ENCODE results near the gene CBX4.

DNA sequence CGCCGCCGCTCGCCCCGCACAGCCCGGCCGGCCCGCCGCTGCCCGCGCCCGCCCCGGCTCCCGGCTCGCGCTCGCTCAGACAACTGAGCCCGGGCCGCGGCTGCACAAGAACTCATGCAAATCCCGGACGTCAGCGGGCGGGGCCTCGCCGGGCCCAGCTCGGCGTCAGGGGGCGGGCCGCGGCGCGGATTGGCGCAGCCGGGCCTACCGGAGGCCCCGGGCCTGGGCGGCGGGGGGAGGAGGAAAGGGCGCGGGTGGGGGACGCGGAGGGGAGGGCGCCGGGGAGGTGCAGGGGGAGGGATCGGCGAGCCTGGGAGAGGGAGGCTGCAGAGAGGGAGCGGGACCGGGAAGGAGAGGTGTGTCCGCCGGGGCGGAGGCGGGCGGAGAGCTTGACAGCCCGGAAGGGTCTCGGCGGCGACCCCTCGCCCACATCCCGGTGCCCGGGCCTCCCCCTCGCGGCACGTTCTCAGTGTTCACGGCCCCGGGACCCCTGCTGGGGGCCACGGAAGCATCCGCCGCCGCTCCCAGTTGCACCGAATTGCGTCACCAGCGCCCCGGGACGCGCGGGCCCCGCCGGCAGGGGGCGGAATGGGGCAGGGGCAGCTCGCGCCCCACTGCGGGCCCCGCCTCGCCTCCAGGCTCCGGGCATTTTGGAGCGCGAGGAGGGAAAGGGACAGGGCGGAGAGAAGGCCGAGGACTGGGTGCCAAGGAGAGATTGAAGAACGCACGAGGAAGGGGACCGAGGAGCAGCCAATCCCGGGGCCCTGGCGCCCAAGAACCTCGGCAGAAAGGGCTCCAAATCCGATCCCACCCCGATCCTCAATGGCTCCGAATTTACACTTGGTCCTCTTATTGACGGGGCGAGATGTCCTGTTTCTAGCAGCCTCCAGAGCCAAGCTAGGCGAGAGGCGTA is at the start of gene CBX4:
- TF ChIP-seq, protein P1, sequence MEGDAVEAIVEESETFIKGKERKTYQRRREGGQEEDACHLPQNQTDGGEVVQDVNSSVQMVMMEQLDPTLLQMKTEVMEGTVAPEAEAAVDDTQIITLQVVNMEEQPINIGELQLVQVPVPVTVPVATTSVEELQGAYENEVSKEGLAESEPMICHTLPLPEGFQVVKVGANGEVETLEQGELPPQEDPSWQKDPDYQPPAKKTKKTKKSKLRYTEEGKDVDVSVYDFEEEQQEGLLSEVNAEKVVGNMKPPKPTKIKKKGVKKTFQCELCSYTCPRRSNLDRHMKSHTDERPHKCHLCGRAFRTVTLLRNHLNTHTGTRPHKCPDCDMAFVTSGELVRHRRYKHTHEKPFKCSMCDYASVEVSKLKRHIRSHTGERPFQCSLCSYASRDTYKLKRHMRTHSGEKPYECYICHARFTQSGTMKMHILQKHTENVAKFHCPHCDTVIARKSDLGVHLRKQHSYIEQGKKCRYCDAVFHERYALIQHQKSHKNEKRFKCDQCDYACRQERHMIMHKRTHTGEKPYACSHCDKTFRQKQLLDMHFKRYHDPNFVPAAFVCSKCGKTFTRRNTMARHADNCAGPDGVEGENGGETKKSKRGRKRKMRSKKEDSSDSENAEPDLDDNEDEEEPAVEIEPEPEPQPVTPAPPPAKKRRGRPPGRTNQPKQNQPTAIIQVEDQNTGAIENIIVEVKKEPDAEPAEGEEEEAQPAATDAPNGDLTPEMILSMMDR (IDR thresholded peaks at IDR 0.05): peak; percentile 57
- TF ChIP-seq, protein P2, sequence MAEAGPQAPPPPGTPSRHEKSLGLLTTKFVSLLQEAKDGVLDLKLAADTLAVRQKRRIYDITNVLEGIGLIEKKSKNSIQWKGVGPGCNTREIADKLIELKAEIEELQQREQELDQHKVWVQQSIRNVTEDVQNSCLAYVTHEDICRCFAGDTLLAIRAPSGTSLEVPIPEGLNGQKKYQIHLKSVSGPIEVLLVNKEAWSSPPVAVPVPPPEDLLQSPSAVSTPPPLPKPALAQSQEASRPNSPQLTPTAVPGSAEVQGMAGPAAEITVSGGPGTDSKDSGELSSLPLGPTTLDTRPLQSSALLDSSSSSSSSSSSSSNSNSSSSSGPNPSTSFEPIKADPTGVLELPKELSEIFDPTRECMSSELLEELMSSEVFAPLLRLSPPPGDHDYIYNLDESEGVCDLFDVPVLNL (CRISPR knock-in tag; IDR thresholded peaks at IDR 0.05; ENCODE audit: borderline replicate concordance, low read depth): no peak
- no peak for TF ChIP-seq JUN (CRISPR knock-in tag; IDR thresholded peaks at IDR 0.05)
- no peak for TF ChIP-seq CBFB (CRISPR knock-in tag; IDR thresholded peaks at IDR 0.05; ENCODE audit: low read depth)
- TF ChIP-seq, protein P3, sequence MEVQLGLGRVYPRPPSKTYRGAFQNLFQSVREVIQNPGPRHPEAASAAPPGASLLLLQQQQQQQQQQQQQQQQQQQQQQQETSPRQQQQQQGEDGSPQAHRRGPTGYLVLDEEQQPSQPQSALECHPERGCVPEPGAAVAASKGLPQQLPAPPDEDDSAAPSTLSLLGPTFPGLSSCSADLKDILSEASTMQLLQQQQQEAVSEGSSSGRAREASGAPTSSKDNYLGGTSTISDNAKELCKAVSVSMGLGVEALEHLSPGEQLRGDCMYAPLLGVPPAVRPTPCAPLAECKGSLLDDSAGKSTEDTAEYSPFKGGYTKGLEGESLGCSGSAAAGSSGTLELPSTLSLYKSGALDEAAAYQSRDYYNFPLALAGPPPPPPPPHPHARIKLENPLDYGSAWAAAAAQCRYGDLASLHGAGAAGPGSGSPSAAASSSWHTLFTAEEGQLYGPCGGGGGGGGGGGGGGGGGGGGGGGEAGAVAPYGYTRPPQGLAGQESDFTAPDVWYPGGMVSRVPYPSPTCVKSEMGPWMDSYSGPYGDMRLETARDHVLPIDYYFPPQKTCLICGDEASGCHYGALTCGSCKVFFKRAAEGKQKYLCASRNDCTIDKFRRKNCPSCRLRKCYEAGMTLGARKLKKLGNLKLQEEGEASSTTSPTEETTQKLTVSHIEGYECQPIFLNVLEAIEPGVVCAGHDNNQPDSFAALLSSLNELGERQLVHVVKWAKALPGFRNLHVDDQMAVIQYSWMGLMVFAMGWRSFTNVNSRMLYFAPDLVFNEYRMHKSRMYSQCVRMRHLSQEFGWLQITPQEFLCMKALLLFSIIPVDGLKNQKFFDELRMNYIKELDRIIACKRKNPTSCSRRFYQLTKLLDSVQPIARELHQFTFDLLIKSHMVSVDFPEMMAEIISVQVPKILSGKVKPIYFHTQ (CRISPR knock-in tag; IDR thresholded peaks at IDR 0.05): no peak
- TF ChIP-seq TEAD4 (CRISPR knock-in tag; IDR thresholded peaks at IDR 0.05): no peak
- TF ChIP-seq, protein P4, sequence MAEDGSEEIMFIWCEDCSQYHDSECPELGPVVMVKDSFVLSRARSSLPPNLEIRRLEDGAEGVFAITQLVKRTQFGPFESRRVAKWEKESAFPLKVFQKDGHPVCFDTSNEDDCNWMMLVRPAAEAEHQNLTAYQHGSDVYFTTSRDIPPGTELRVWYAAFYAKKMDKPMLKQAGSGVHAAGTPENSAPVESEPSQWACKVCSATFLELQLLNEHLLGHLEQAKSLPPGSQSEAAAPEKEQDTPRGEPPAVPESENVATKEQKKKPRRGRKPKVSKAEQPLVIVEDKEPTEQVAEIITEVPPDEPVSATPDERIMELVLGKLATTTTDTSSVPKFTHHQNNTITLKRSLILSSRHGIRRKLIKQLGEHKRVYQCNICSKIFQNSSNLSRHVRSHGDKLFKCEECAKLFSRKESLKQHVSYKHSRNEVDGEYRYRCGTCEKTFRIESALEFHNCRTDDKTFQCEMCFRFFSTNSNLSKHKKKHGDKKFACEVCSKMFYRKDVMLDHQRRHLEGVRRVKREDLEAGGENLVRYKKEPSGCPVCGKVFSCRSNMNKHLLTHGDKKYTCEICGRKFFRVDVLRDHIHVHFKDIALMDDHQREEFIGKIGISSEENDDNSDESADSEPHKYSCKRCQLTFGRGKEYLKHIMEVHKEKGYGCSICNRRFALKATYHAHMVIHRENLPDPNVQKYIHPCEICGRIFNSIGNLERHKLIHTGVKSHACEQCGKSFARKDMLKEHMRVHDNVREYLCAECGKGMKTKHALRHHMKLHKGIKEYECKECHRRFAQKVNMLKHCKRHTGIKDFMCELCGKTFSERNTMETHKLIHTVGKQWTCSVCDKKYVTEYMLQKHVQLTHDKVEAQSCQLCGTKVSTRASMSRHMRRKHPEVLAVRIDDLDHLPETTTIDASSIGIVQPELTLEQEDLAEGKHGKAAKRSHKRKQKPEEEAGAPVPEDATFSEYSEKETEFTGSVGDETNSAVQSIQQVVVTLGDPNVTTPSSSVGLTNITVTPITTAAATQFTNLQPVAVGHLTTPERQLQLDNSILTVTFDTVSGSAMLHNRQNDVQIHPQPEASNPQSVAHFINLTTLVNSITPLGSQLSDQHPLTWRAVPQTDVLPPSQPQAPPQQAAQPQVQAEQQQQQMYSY (CRISPR knock-in tag; IDR thresholded peaks at IDR 0.05): no peak
- TF ChIP-seq ATF1 (CRISPR knock-in tag; IDR thresholded peaks at IDR 0.05): no peak
- TF ChIP-seq, protein P5, sequence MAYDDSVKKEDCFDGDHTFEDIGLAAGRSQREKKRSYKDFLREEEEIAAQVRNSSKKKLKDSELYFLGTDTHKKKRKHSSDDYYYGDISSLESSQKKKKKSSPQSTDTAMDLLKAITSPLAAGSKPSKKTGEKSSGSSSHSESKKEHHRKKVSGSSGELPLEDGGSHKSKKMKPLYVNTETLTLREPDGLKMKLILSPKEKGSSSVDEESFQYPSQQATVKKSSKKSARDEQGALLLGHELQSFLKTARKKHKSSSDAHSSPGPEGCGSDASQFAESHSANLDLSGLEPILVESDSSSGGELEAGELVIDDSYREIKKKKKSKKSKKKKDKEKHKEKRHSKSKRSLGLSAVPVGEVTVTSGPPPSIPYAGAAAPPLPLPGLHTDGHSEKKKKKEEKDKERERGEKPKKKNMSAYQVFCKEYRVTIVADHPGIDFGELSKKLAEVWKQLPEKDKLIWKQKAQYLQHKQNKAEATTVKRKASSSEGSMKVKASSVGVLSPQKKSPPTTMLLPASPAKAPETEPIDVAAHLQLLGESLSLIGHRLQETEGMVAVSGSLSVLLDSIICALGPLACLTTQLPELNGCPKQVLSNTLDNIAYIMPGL (CRISPR knock-in tag; IDR thresholded peaks at IDR 0.05): no peak
- TF ChIP-seq ZNF138 (CRISPR knock-in tag; conservative IDR thresholded peaks at IDR 0.05): no peak
- TF ChIP-seq ETV6 (CRISPR knock-in tag; IDR thresholded peaks at IDR 0.05): no peak

All from WTC11 (cell line).